Neural progenitor cell (in vitro differentiated cells): ENCODE data around the gene MT1H.

Experiments
- CTCF ChIP-seq: fragments of 200-600 bp; sonication (generic); IDR thresholded peaks from 2 replicates; pipeline ENCODE4 v1.5.1; 2017; ENCODE audit warnings: antibody characterized with exemption, mild to moderate bottlenecking
- EZH2 ChIP-seq: fragments of 200-600 bp; sonication (generic); IDR thresholded peaks from 2 replicates; pipeline ENCODE4 v1.6.1; 2017; ENCODE audit warnings: antibody characterized with exemption, mild to moderate bottlenecking, moderate library complexity

GRCh38 chr16:56673921-56674320, 4.3 kb downstream of the MT1H start:
- TF ChIP-seq CTCF (peak; percentile 70), EZH2 (no peak)
